Activated CD4-positive, alpha-beta T cell treated with anti-CD3 and anti-CD28 coated beads, Interleukin-2, amount 50 U/mL, for 1 hour (primary cell): ENCODE results near the gene IRS4.

Experiments used
- DNase-seq: peaks from one replicate; pipeline ENCODE4 v3.0.0-alpha.2; 2020

The IRS4 gene

GRCh38 chrX:108736509-108737479, at the start of gene IRS4:
Gene IRS4 (minus strand): TSS chrX:108736563.
- DNase-seq, result no peak

- no peak for DNase-seq
Measured at GRCh38 chrX:108772549-108772948, 36.2 kb upstream of the IRS4 start.

- no peak for DNase-seq
Measured at GRCh38 chrX:108763559-108763958, 27.2 kb upstream of the IRS4 start.

- no peak for DNase-seq
Measured at GRCh38 chrX:108740299-108740774, 4.0 kb upstream of the IRS4 start.

GRCh38 chrX:108737754-108738153, 1.4 kb upstream of the IRS4 start:
- no peak for DNase-seq

- DNase-seq, result no peak
Measured at GRCh38 chrX:108735679-108736508, 469 bp downstream of the IRS4 start.

- DNase-seq, result no peak
Measured at GRCh38 chrX:108735091-108735678, 1.2 kb downstream of the IRS4 start.

GRCh38 chrX:108734426-108734825, 1.9 kb downstream of the IRS4 start:
- no peak for DNase-seq

GRCh38 chrX:108732630-108733321, 3.6 kb downstream of the IRS4 start:
- DNase-seq, result no peak

- DNase-seq, result no peak
Measured at GRCh38 chrX:108731153-108731552, 5.2 kb downstream of the IRS4 start.

GRCh38 chrX:108726748-108727147, 9.6 kb downstream of the IRS4 start:
- no peak for DNase-seq

- no peak for DNase-seq
Measured at GRCh38 chrX:108722561-108722960, 13.8 kb downstream of the IRS4 start.

- no peak for DNase-seq
Measured at GRCh38 chrX:108712886-108713285, 23.5 kb downstream of the IRS4 start.

GRCh38 chrX:108704839-108705238, 31.5 kb downstream of the IRS4 start:
- no peak for DNase-seq

- DNase-seq, result no peak
Measured at GRCh38 chrX:108702530-108702929, 33.8 kb downstream of the IRS4 start.

GRCh38 chrX:108701633-108702032, 34.7 kb downstream of the IRS4 start:
- DNase-seq, result no peak

GRCh38 chrX:108699368-108699767, 37.0 kb downstream of the IRS4 start:
- no peak for DNase-seq

GRCh38 chrX:108696690-108697089, 39.7 kb downstream of the IRS4 start:
- no peak for DNase-seq
